GM23338 (cell line): ENCODE data around the gene MPST. TPM values are rescaled to one million over a fixed set of nuclear protein-coding genes. Genes with fewer than 3 reads are reported as not detected.

ENCODE experiments used
- ATAC-seq: fragments of 200-7000 bp; cut with Tn5 transposase; 3 replicates; pipeline ENCODE4 v1.9.1; 2020
- DNase-seq: peaks from one replicate; pipeline ENCODE4 v3.0.0-alpha.2; 2015; ENCODE audit warnings: low spot score
- H2AFZ ChIP-seq: fragments of 200-600 bp; sonication (generic); 2 replicates; pipeline ENCODE4 v1.8.0; 2016; ENCODE audit warnings: antibody characterized with exemption, mild to moderate bottlenecking, moderate library complexity
- H3F3A ChIP-seq: fragments of 200-600 bp; sonication (generic); replicated peaks from 2 replicates; pipeline ENCODE4 v1.8.0; 2017; ENCODE audit warnings: antibody characterized with exemption, mixed run types, low read depth
- H3K27ac ChIP-seq: fragments of 200-600 bp; sonication (generic); 2 replicates; pipeline ENCODE4 v1.6.1; 2016; ENCODE audit warnings: low read depth
- H3K27me3 ChIP-seq: fragments of 200-600 bp; sonication (generic); 2 replicates; pipeline ENCODE4 v1.8.0; 2016; ENCODE audit warnings: mild to moderate bottlenecking, mixed run types, moderate library complexity; ENCODE audit not compliant: insufficient read depth
- H3K36me3 ChIP-seq: fragments of 200-600 bp; sonication (generic); 2 replicates; pipeline ENCODE4 v1.8.0; 2016; ENCODE audit warnings: mild to moderate bottlenecking; ENCODE audit not compliant: insufficient read depth
- H3K4me1 ChIP-seq: fragments of 200-600 bp; sonication (generic); 2 replicates; pipeline ENCODE4 v1.8.0; 2016; ENCODE audit warnings: mild to moderate bottlenecking, moderate library complexity; ENCODE audit not compliant: insufficient read depth
- H3K4me2 ChIP-seq: fragments of 200-600 bp; sonication (generic); 2 replicates; pipeline ENCODE4 v1.7.1; 2017; ENCODE audit warnings: mixed run types
- H3K4me3 ChIP-seq: fragments of 200-600 bp; sonication (generic); 2 replicates; pipeline ENCODE4 v1.6.1; 2016; ENCODE audit warnings: mixed run types
- H3K79me2 ChIP-seq: fragments of 200-600 bp; sonication (generic); replicated peaks from 2 replicates; pipeline ENCODE4 v1.8.0; 2017; ENCODE audit warnings: mild to moderate bottlenecking; ENCODE audit not compliant: insufficient read depth
- H3K9me2 ChIP-seq: fragments of 200-600 bp; sonication (generic); 2 replicates; pipeline ENCODE4 v1.8.0; 2017; ENCODE audit not compliant: insufficient read depth
- H4K20me1 ChIP-seq: fragments of 200-600 bp; sonication (generic); replicated peaks from 2 replicates; pipeline ENCODE4 v1.8.0; 2017; ENCODE audit warnings: mild to moderate bottlenecking; ENCODE audit not compliant: insufficient read depth
- H3K27ac Mint-ChIP-seq: 2 replicates; pipeline ENCODE4 v1.8.0; 2020; ENCODE audit warnings: inconsistent platforms, mild to moderate bottlenecking, moderate library complexity, mixed read lengths
- H3K27me3 Mint-ChIP-seq: 3 replicates; pipeline ENCODE4 v1.8.0; 2022; ENCODE audit warnings: low read depth, mild to moderate bottlenecking, moderate library complexity, mixed read lengths, inconsistent platforms; ENCODE audit not compliant: insufficient read depth, poor library complexity
- H3K36me3 Mint-ChIP-seq: 3 replicates; pipeline ENCODE4 v1.8.0; 2021; ENCODE audit warnings: low read depth, mild to moderate bottlenecking, inconsistent platforms, moderate library complexity, mixed read lengths
- H3K4me1 Mint-ChIP-seq: 3 replicates; pipeline ENCODE4 v1.8.0; 2020; ENCODE audit warnings: mild to moderate bottlenecking, inconsistent platforms, mixed read lengths
- H3K4me3 Mint-ChIP-seq: 3 replicates; pipeline ENCODE4 v1.8.0; 2021; ENCODE audit warnings: moderate library complexity, mild to moderate bottlenecking, inconsistent platforms, mixed read lengths
- H3K9me3 Mint-ChIP-seq: 3 replicates; pipeline ENCODE4 v1.8.0; 2020; ENCODE audit warnings: moderate library complexity, mild to moderate bottlenecking, inconsistent platforms, mixed read lengths
- CREB1 ChIP-seq: fragments of 250-450 bp; sonication (Bioruptor Pico); IDR thresholded peaks from 2 replicates; pipeline ENCODE4 v1.5.0; 2020; ENCODE audit warnings: low read depth, mild to moderate bottlenecking, moderate library complexity
- EZH2 ChIP-seq: fragments of 200-600 bp; sonication (generic); IDR thresholded peaks from one replicate; pipeline ENCODE4 v1.8.0; 2017; ENCODE audit warnings: antibody characterized with exemption, mild to moderate bottlenecking, low read depth; ENCODE audit not compliant: unreplicated experiment
- EZH2phosphoT487 ChIP-seq: fragments of 200-600 bp; sonication (generic); IDR thresholded peaks from one replicate; pipeline ENCODE4 v1.8.1; 2018; ENCODE audit warnings: antibody characterized with exemption; ENCODE audit not compliant: unreplicated experiment
- JUNB ChIP-seq: IDR thresholded peaks from one replicate; pipeline ENCODE4 v1.6.1; 2016; ENCODE audit warnings: antibody characterized with exemption; ENCODE audit not compliant: unreplicated experiment
- NANOG ChIP-seq: IDR thresholded peaks from 2 replicates; pipeline ENCODE4 v1.6.1; 2016; ENCODE audit warnings: antibody characterized with exemption, borderline replicate concordance
- POLR2AphosphoS5 ChIP-seq: IDR thresholded peaks from 2 replicates; pipeline ENCODE4 v1.6.1; 2016; ENCODE audit warnings: antibody characterized with exemption, low read depth
- ZNF114 ChIP-seq: fragments of 250-450 bp; sonication (Bioruptor Pico); IDR thresholded peaks from 2 replicates; pipeline ENCODE4 v1.5.0; 2020; ENCODE audit warnings: mild to moderate bottlenecking, moderate library complexity
- ZNF331 ChIP-seq: fragments of 250-450 bp; sonication (Bioruptor Pico); IDR thresholded peaks from 2 replicates; pipeline ENCODE4 v1.5.0; 2020; ENCODE audit warnings: low read depth, mild to moderate bottlenecking, moderate library complexity
- polyA plus RNA-seq: library from polyadenylated mRNA; unstranded; fragments of >200 nt; fragmentation: Nextera tagmentation; extraction: Ambion mirVana; gene quantifications from 2 replicates; pipeline ENCODE4 v1.2.1, GENCODE V29; 2016
- total RNA-seq: library from RNA; depleted of rRNA; stranded (reverse); fragments of >200 nt; shearing (Covaris generic); gene quantifications from 2 replicates; pipeline ENCODE4 v1.2.3, GENCODE V29; 2014
- TF ChIP-seq, protein P1 (sequence below): IDR thresholded peaks from 2 replicates; pipeline ENCODE4 v1.6.1; 2016; ENCODE audit warnings: antibody characterized with exemption
- TF ChIP-seq, protein P2 (sequence below): IDR thresholded peaks from one replicate; pipeline ENCODE4 v1.6.1; 2018; ENCODE audit warnings: antibody characterized with exemption; ENCODE audit not compliant: unreplicated experiment
- TF ChIP-seq, protein P3 (sequence below): fragments of 250-450 bp; sonication (Bioruptor Pico); IDR thresholded peaks from 2 replicates; pipeline ENCODE4 v1.5.0; 2020; ENCODE audit warnings: mild to moderate bottlenecking, moderate library complexity

MPST gene
- total and polyA plus RNA-seq, 2 experiments from 2014 or later: 86.2 to 158 TPM

DNA sequence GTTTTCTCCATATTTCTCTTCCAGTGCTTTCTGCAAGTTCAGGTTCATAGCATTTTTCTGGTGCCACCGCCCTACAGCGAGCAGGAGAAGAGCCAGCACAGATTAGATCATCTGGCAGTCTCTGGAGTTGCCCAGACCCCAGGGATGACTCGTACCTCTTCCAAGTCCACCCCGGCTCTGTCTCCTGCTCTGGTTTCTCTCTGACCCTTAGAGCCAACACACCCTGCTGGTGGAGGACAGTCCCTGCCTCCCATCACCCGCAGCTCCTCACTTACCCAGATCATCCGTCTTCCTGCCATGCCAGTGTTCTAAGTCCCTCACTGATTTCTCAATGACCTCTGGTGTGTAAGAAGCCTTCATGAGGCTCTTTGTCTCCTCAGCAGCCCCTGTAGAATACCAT, 28.3 kb upstream of the MPST start:
- H3K4me1 Mint-ChIP-seq: no peaks in the 10 kb centered on the region
- ATAC-seq: peak; percentile 37
- no peak overlapping the region for H3K4me3 ChIP-seq
- H3K27ac Mint-ChIP-seq: no peak overlapping the region
- H2AFZ ChIP-seq: no peak overlapping the region
- H4K20me1 ChIP-seq: no peaks in the 10 kb centered on the region
- no peaks in the 10 kb centered on the region for H3K9me2 ChIP-seq
- peaks cover 2% of the 10 kb centered on the region for H3K27me3 Mint-ChIP-seq
- no peak overlapping the region for H3K4me3 Mint-ChIP-seq
- peaks cover 15% of the 10 kb centered on the region for H3K9me3 Mint-ChIP-seq
- no peaks in the 10 kb centered on the region for H3K4me1 ChIP-seq
- no peak overlapping the region for H3K27ac ChIP-seq
- no peaks in the 10 kb centered on the region for H3K27me3 ChIP-seq
- peaks cover 2% of the 10 kb centered on the region; the same call in 2 of the 3 replicates for H3K36me3 Mint-ChIP-seq
- H3K79me2 ChIP-seq: no peaks in the 10 kb centered on the region
- H3K4me2 ChIP-seq: no peak overlapping the region
- no peaks in the 10 kb centered on the region for H3F3A ChIP-seq
- DNase-seq: peak; percentile 27
- no peak for TF ChIP-seq NANOG
- no peak for TF ChIP-seq ZNF331 (CRISPR knock-in tag)
- TF ChIP-seq EZH2phosphoT487: no peak
- TF ChIP-seq POLR2AphosphoS5: no peak
- TF ChIP-seq, protein P1, sequence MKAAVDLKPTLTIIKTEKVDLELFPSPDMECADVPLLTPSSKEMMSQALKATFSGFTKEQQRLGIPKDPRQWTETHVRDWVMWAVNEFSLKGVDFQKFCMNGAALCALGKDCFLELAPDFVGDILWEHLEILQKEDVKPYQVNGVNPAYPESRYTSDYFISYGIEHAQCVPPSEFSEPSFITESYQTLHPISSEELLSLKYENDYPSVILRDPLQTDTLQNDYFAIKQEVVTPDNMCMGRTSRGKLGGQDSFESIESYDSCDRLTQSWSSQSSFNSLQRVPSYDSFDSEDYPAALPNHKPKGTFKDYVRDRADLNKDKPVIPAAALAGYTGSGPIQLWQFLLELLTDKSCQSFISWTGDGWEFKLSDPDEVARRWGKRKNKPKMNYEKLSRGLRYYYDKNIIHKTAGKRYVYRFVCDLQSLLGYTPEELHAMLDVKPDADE: no peak
- TF ChIP-seq, protein P2, sequence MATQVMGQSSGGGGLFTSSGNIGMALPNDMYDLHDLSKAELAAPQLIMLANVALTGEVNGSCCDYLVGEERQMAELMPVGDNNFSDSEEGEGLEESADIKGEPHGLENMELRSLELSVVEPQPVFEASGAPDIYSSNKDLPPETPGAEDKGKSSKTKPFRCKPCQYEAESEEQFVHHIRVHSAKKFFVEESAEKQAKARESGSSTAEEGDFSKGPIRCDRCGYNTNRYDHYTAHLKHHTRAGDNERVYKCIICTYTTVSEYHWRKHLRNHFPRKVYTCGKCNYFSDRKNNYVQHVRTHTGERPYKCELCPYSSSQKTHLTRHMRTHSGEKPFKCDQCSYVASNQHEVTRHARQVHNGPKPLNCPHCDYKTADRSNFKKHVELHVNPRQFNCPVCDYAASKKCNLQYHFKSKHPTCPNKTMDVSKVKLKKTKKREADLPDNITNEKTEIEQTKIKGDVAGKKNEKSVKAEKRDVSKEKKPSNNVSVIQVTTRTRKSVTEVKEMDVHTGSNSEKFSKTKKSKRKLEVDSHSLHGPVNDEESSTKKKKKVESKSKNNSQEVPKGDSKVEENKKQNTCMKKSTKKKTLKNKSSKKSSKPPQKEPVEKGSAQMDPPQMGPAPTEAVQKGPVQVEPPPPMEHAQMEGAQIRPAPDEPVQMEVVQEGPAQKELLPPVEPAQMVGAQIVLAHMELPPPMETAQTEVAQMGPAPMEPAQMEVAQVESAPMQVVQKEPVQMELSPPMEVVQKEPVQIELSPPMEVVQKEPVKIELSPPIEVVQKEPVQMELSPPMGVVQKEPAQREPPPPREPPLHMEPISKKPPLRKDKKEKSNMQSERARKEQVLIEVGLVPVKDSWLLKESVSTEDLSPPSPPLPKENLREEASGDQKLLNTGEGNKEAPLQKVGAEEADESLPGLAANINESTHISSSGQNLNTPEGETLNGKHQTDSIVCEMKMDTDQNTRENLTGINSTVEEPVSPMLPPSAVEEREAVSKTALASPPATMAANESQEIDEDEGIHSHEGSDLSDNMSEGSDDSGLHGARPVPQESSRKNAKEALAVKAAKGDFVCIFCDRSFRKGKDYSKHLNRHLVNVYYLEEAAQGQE: no peak
- TF ChIP-seq, protein P3, sequence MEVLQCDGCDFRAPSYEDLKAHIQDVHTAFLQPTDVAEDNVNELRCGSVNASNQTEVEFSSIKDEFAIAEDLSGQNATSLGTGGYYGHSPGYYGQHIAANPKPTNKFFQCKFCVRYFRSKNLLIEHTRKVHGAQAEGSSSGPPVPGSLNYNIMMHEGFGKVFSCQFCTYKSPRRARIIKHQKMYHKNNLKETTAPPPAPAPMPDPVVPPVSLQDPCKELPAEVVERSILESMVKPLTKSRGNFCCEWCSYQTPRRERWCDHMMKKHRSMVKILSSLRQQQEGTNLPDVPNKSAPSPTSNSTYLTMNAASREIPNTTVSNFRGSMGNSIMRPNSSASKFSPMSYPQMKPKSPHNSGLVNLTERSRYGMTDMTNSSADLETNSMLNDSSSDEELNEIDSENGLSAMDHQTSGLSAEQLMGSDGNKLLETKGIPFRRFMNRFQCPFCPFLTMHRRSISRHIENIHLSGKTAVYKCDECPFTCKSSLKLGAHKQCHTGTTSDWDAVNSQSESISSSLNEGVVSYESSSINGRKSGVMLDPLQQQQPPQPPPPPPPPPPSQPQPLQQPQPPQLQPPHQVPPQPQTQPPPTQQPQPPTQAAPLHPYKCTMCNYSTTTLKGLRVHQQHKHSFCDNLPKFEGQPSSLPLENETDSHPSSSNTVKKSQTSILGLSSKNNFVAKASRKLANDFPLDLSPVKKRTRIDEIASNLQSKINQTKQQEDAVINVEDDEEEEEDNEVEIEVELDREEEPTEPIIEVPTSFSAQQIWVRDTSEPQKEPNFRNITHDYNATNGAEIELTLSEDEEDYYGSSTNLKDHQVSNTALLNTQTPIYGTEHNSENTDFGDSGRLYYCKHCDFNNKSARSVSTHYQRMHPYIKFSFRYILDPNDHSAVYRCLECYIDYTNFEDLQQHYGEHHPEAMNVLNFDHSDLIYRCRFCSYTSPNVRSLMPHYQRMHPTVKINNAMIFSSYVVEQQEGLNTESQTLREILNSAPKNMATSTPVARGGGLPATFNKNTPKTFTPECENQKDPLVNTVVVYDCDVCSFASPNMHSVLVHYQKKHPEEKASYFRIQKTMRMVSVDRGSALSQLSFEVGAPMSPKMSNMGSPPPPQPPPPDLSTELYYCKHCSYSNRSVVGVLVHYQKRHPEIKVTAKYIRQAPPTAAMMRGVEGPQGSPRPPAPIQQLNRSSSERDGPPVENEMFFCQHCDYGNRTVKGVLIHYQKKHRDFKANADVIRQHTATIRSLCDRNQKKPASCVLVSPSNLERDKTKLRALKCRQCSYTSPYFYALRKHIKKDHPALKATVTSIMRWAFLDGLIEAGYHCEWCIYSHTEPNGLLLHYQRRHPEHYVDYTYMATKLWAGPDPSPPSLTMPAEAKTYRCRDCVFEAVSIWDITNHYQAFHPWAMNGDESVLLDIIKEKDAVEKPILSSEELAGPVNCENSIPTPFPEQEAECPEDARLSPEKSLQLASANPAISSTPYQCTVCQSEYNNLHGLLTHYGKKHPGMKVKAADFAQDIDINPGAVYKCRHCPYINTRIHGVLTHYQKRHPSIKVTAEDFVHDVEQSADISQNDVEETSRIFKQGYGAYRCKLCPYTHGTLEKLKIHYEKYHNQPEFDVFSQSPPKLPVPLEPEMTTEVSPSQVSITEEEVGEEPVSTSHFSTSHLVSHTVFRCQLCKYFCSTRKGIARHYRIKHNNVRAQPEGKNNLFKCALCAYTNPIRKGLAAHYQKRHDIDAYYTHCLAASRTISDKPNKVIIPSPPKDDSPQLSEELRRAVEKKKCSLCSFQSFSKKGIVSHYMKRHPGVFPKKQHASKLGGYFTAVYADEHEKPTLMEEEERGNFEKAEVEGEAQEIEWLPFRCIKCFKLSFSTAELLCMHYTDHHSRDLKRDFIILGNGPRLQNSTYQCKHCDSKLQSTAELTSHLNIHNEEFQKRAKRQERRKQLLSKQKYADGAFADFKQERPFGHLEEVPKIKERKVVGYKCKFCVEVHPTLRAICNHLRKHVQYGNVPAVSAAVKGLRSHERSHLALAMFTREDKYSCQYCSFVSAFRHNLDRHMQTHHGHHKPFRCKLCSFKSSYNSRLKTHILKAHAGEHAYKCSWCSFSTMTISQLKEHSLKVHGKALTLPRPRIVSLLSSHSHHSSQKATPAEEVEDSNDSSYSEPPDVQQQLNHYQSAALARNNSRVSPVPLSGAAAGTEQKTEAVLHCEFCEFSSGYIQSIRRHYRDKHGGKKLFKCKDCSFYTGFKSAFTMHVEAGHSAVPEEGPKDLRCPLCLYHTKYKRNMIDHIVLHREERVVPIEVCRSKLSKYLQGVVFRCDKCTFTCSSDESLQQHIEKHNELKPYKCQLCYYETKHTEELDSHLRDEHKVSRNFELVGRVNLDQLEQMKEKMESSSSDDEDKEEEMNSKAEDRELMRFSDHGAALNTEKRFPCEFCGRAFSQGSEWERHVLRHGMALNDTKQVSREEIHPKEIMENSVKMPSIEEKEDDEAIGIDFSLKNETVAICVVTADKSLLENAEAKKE: no peak
- no peak for TF ChIP-seq JUNB
- TF ChIP-seq CREB1 (CRISPR knock-in tag): no peak
- TF ChIP-seq ZNF114 (CRISPR knock-in tag): no peak
- TF ChIP-seq EZH2: no peak
- no peaks in the 10 kb centered on the region for H3K36me3 ChIP-seq
